Endothelial cell of umbilical vein (primary cell): Measurements from ENCODE around the gene DEUP1.

Experiments used
- CTCF ChIP-seq, 2 donors: IDR thresholded peaks; 1 replicate in 1 of 2; 2 replicates in 1 of 2; pipeline ENCODE4 v1.5.1; 2011; ENCODE audit warnings: low read length in 2 of 2, mild to moderate bottlenecking in 2 of 2, moderate library complexity in 2 of 2, control low read depth in 1 of 2, inconsistent platforms in 1 of 2, low read depth in 1 of 2; ENCODE audit not compliant: insufficient read depth in 1 of 2; ENCODE audit errors: extremely low read depth in 1 of 2
- EZH2 ChIP-seq: IDR thresholded peaks from 2 replicates; pipeline ENCODE4 v1.6.1; 2012; ENCODE audit warnings: borderline replicate concordance, low read depth, mild to moderate bottlenecking, moderate library complexity, low read length, inconsistent platforms; ENCODE audit not compliant: severe bottlenecking
- MAX ChIP-seq: IDR thresholded peaks from 2 replicates; pipeline ENCODE4 v1.6.1; 2011; ENCODE audit not compliant: insufficient read depth, insufficient read length

- TF ChIP-seq CTCF (IDR thresholded peaks at IDR 0.05; ENCODE audit: extremely low read depth in 1 of 2, insufficient read depth in 1 of 2, low read depth in 1 of 2, low read length in 2 of 2) (no peak), EZH2 (no peak), MAX (no peak)
Observed at GRCh38 chr11:93481279-93481678, 150.7 kb downstream of the DEUP1 start.
